Neural progenitor cell (in vitro differentiated cells): ENCODE results near the gene ZFAND3. TPM values are rescaled to one million over a fixed set of nuclear protein-coding genes. Genes with fewer than 3 reads are reported as not detected.
A peak's percentile ranks its signal among the peaks of the same experiment; 100 is the strongest.

Source experiments
- DNase-seq: peaks from one replicate; pipeline ENCODE4 v3.0.0-alpha.2; 2016; ENCODE audit warnings: low spot score
- H2AFZ ChIP-seq: fragments of 200-600 bp; sonication (generic); replicated peaks from 2 replicates; pipeline ENCODE4 v1.6.1; 2016; ENCODE audit warnings: antibody characterized with exemption
- H3F3A ChIP-seq: fragments of 200-600 bp; sonication (generic); 2 replicates; pipeline ENCODE4 v1.6.1; 2016; ENCODE audit warnings: antibody characterized with exemption, low read depth
- H3K27ac ChIP-seq: fragments of 200-600 bp; sonication (generic); 2 replicates; pipeline ENCODE4 v1.5.1; 2016; ENCODE audit warnings: mild to moderate bottlenecking
- H3K27me3 ChIP-seq: fragments of 200-600 bp; sonication (generic); 2 replicates; pipeline ENCODE4 v1.6.1; 2016; ENCODE audit warnings: mild to moderate bottlenecking, moderate library complexity
- H3K36me3 ChIP-seq: fragments of 200-600 bp; sonication (generic); 2 replicates; pipeline ENCODE4 v1.5.1; 2016
- H3K4me1 ChIP-seq: fragments of 200-600 bp; sonication (generic); 2 replicates; pipeline ENCODE4 v1.6.1; 2016; ENCODE audit warnings: mixed run types
- H3K4me2 ChIP-seq: fragments of 200-600 bp; sonication (generic); 2 replicates; pipeline ENCODE4 v1.6.1; 2016
- H3K4me3 ChIP-seq: fragments of 200-600 bp; sonication (generic); 2 replicates; pipeline ENCODE4 v1.5.1; 2016
- H3K79me2 ChIP-seq: fragments of 200-600 bp; sonication (generic); 2 replicates; pipeline ENCODE4 v1.6.1; 2016; ENCODE audit warnings: low read depth
- H3K9ac ChIP-seq: fragments of 200-600 bp; sonication (generic); 2 replicates; pipeline ENCODE4 v1.6.1; 2016
- H3K9me3 ChIP-seq: fragments of 200-600 bp; sonication (generic); 2 replicates; pipeline ENCODE4 v1.5.1; 2016; ENCODE audit warnings: low read depth
- H4K20me1 ChIP-seq: fragments of 200-600 bp; sonication (generic); 2 replicates; pipeline ENCODE4 v1.6.1; 2016; ENCODE audit warnings: low read depth
- H3K27ac Mint-ChIP-seq: 3 replicates; pipeline ENCODE4 v1.8.0; 2021; ENCODE audit warnings: mixed read lengths
- H3K27me3 Mint-ChIP-seq: 2 replicates; pipeline ENCODE4 v1.8.0; 2022; ENCODE audit warnings: low read depth, mild to moderate bottlenecking, inconsistent platforms, moderate library complexity, mixed read lengths; ENCODE audit not compliant: insufficient read depth
- H3K36me3 Mint-ChIP-seq: 3 replicates; pipeline ENCODE4 v1.8.0; 2021; ENCODE audit warnings: mixed read lengths
- H3K4me1 Mint-ChIP-seq: 3 replicates; pipeline ENCODE4 v1.8.0; 2021; ENCODE audit warnings: mixed read lengths
- H3K4me3 Mint-ChIP-seq: 3 replicates; pipeline ENCODE4 v1.8.0; 2021; ENCODE audit warnings: mild to moderate bottlenecking, moderate library complexity, mixed read lengths
- H3K9me3 Mint-ChIP-seq: 3 replicates; pipeline ENCODE4 v1.8.0; 2020; ENCODE audit warnings: mixed read lengths
- EZH2 ChIP-seq: fragments of 200-600 bp; sonication (generic); IDR thresholded peaks from 2 replicates; pipeline ENCODE4 v1.6.1; 2017; ENCODE audit warnings: antibody characterized with exemption, mild to moderate bottlenecking, moderate library complexity
- EZH2phosphoT487 ChIP-seq: fragments of 200-600 bp; sonication (generic); IDR thresholded peaks from 2 replicates; pipeline ENCODE4 v1.6.1; 2017; ENCODE audit warnings: antibody characterized with exemption
- total RNA-seq: library from RNA; depleted of rRNA; stranded (reverse); fragments of >200 nt; gene quantifications from 2 replicates; pipeline ENCODE4 v1.2.3, GENCODE V29; 2015; ENCODE audit warnings: low replicate concordance
- TF ChIP-seq, protein P1 (sequence below): fragments of 200-600 bp; sonication (generic); IDR thresholded peaks from 2 replicates; pipeline ENCODE4 v1.5.1; 2017; ENCODE audit warnings: antibody characterized with exemption, mild to moderate bottlenecking

ZFAND3 gene
- total RNA-seq, 1 donor from 2014 or later = 24.3 TPM

DNA sequence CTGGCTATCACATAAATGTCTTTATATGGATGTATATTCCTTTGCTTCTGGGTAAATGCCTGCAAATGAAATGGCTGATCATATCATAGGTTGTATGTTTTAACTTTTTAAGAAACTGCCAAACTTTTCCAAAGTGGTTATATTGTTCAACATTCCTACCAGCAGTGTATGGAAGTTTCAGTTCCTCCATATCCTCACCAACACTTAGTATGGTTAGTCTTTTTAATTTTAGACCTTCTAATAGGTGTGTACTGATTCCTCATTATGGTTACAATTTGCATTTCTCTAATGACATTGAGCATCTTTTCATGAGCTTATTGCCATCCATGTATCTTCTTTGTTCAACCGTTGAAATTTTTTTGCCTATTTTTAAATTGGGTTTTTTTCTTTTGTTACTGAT lies 155.4 kb downstream of the ZFAND3 start:
- Mint-ChIP-seq H3K4me1 (peaks cover 5% of the 10 kb centered on the region), H3K4me3 (no peak overlapping the region), H3K27ac (no peak overlapping the region), H3K36me3 (peaks cover 7% of the 10 kb centered on the region), H3K27me3 (no peaks in the 10 kb centered on the region), H3K9me3 (peaks cover 24% of the 10 kb centered on the region)
- H3K4me2 ChIP-seq = no peak overlapping the region
- DNase-seq = no peak
- H2AFZ ChIP-seq = no peak overlapping the region
- peaks cover 99% of the 10 kb centered on the region for H3K79me2 ChIP-seq
- H3F3A ChIP-seq = no peaks in the 10 kb centered on the region
- H3K36me3 ChIP-seq = peaks cover 6% of the 10 kb centered on the region
- H3K27me3 ChIP-seq = no peaks in the 10 kb centered on the region
- H3K9me3 ChIP-seq = peaks cover 9% of the 10 kb centered on the region
- peaks cover 12% of the 10 kb centered on the region for H4K20me1 ChIP-seq
- H3K9ac ChIP-seq = no peak overlapping the region
- H3K4me3 ChIP-seq = no peak overlapping the region
- no peak for TF ChIP-seq EZH2
- TF ChIP-seq, protein P1, sequence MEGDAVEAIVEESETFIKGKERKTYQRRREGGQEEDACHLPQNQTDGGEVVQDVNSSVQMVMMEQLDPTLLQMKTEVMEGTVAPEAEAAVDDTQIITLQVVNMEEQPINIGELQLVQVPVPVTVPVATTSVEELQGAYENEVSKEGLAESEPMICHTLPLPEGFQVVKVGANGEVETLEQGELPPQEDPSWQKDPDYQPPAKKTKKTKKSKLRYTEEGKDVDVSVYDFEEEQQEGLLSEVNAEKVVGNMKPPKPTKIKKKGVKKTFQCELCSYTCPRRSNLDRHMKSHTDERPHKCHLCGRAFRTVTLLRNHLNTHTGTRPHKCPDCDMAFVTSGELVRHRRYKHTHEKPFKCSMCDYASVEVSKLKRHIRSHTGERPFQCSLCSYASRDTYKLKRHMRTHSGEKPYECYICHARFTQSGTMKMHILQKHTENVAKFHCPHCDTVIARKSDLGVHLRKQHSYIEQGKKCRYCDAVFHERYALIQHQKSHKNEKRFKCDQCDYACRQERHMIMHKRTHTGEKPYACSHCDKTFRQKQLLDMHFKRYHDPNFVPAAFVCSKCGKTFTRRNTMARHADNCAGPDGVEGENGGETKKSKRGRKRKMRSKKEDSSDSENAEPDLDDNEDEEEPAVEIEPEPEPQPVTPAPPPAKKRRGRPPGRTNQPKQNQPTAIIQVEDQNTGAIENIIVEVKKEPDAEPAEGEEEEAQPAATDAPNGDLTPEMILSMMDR = no peak
- TF ChIP-seq EZH2phosphoT487 = no peak
- peaks cover 9% of the 10 kb centered on the region for H3K4me1 ChIP-seq
- H3K27ac ChIP-seq = no peak overlapping the region

DNA sequence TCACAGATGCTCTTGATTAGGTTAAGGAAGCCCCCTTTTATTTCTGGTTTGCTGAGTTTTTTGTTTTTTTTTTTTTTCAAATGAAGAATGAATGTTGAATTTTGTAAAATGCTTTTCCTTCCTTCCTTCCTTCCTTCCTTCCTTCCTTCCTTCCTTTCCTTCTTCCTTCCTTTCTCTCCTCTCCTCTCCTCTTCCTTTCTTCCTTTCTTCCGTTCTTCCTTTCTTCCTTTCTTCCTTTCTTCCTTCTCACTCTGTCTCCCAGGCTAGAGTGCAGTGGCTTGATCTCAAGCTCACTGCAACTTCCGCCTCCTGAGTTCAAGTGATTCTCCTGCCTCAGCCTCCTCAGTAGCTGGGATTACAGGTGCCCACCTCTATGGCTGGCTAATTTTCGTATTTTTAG lies 158.2 kb downstream of the ZFAND3 start:
- Histone ChIP-seq H3K4me3 (no peak overlapping the region), H2AFZ (no peak overlapping the region), H3K9ac (no peak overlapping the region), H3K4me2 (no peak overlapping the region), H3K9me3 (peaks cover 9% of the 10 kb centered on the region), H3K79me2 (peaks cover 100% of the 10 kb centered on the region), H3K4me1 (peaks cover 20% of the 10 kb centered on the region), H4K20me1 (peaks cover 38% of the 10 kb centered on the region), H3K36me3 (peaks cover 6% of the 10 kb centered on the region), H3K27ac (no peak overlapping the region), H3F3A (no peaks in the 10 kb centered on the region), H3K27me3 (no peaks in the 10 kb centered on the region)
- H3K4me1 Mint-ChIP-seq = peaks cover 11% of the 10 kb centered on the region
- H3K27me3 Mint-ChIP-seq = no peaks in the 10 kb centered on the region
- peaks cover 7% of the 10 kb centered on the region for H3K36me3 Mint-ChIP-seq
- no peak for TF ChIP-seq EZH2
- no peak for TF ChIP-seq EZH2phosphoT487
- TF ChIP-seq, protein P1 = no peak
- no peak overlapping the region for H3K27ac Mint-ChIP-seq
- DNase-seq = no peak
- no peak overlapping the region for H3K4me3 Mint-ChIP-seq
- H3K9me3 Mint-ChIP-seq = peaks cover 16% of the 10 kb centered on the region

DNA sequence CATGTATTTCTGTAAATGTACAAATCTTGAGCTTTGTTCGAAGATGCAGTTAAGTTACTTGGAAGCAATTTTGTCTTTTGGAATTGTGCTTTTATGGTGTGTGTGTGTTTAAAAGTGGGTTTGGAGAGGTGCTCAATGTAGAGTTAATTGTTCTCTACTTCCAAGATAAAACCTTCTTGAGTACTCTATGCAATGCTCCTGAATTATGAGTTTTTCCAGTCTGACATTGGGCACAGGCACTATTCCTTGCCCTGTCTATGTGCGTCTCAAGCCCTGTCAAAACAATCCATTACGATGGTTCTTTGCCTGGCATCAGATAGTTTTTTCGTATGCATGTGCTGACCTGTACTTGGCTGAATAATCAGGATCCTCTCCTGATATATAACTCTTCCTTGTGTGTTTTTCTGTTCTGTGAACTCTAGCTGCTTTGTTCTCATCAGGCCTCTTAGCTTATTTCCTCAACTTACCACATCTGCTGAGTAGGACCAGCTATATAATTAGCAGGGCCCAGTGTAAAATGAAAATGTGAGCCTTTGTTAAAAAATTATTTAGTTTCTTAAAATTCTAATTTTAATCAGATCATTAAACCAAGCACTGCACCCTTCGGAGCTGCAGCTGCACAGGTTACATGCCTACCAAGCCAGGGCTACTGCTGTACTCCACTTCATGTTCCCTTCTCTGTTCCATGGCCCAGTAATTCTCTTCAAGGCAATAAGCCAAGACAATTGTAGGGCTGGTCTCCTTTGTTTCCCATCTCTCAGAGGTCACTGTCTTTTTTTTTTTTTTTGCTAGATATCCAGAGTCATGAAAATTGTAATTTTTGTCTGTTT lies 160.1 kb downstream of the ZFAND3 start:
- Mint-ChIP-seq H3K9me3 (peaks cover 16% of the 10 kb centered on the region), H3K4me3 (no peak overlapping the region), H3K4me1 (peaks cover 11% of the 10 kb centered on the region), H3K36me3 (peaks cover 4% of the 10 kb centered on the region), H3K27ac (no peak overlapping the region), H3K27me3 (no peaks in the 10 kb centered on the region)
- Histone ChIP-seq H3K36me3 (peaks cover 6% of the 10 kb centered on the region), H3F3A (no peaks in the 10 kb centered on the region), H3K79me2 (peaks cover 99% of the 10 kb centered on the region), H2AFZ (no peak overlapping the region), H3K27ac (peak overlapping the region; percentile 60), H3K4me3 (no peak overlapping the region), H3K9ac (no peak overlapping the region), H3K4me1 (peaks cover 20% of the 10 kb centered on the region), H4K20me1 (peaks cover 50% of the 10 kb centered on the region), H3K27me3 (no peaks in the 10 kb centered on the region), H3K4me2 (no peak overlapping the region), H3K9me3 (peaks cover 8% of the 10 kb centered on the region)
- peak; percentile 4 for DNase-seq
- no peak for TF ChIP-seq EZH2phosphoT487
- TF ChIP-seq, protein P1 = no peak
- TF ChIP-seq EZH2 = no peak
